ENCODE data around the gene CD46. TPM values are rescaled to one million over a fixed set of nuclear protein-coding genes. Genes with fewer than 3 reads are reported as not detected.

CD46 gene
- total and polyA plus RNA-seq, 12 donors, result 44.0 to 114 (median 94.6) TPM

- WGBS, 2 donors, result 91 to 95% methylated on average over 2 of the region's 2 CpGs
- intact Hi-C loops (cut with DNase I), result no loop called here
- Histone ChIP-seq H3K27ac (peak overlapping the region in 1 of 10 donors; percentile 80), H3K27me3 (no peaks in the 10 kb centered on the region), H3K9me3 (no peaks in the 10 kb centered on the region), H3K36me3 (peaks cover 0 to 32% (median 0%) of the 10 kb centered on the region in 9 donors), H3K4me1 (peaks cover 30 to 81% (median 67%) of the 10 kb centered on the region in 9 donors), H3K4me3 (no peak overlapping the region)
- TF ChIP-seq CTCF (IDR thresholded peaks at IDR 0.05), result peak in 1 of 9 donors; percentile 10
- no peak for ATAC-seq
- DNase-seq, result no peak
Observed at GRCh38 chr1:207840380-207840779, 88.5 kb downstream of the CD46 start.

GRCh38 chr1:207841293-207841692 is 89.4 kb downstream of the CD46 start:
- H3K27ac ChIP-seq, result no peak overlapping the region
- H3K4me1 ChIP-seq, result peaks cover 28 to 82% (median 67%) of the 10 kb centered on the region in 9 donors
- intact Hi-C loops (cut with DNase I), result no loop called here
- DNase-seq (no peak), ATAC-seq (no peak)
- H3K4me3 ChIP-seq, result no peak overlapping the region
- peaks cover 0 to 32% (median 0%) of the 10 kb centered on the region in 9 donors for H3K36me3 ChIP-seq
- no peaks in the 10 kb centered on the region for H3K27me3 ChIP-seq
- 65 to 74% methylated on average over 1 of the region's 1 CpG for WGBS, 2 donors
- H3K9me3 ChIP-seq, result no peaks in the 10 kb centered on the region
- no peak for TF ChIP-seq CTCF (IDR thresholded peaks at IDR 0.05)

DNA sequence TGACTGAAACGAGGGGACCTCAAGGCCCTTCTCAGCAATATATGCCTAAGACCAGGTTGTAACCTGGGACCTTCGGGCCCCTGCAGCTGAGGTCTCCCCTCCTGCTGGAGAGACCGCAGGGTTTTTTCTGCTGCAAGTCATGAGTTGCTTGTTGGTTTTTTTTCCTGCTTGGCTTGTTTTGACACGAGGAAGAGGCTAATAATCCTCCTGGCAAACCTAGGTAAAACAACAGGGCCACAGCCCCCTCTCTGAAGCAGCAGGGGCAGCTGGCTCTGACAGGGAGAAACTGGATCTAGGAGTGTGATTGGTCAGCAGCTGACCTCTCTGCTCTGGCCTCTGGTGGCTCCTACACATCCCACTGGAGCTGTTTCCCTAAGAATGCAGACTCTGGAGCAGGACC is 90.0 kb downstream of the CD46 start:
- no peak for DNase-seq

DNA sequence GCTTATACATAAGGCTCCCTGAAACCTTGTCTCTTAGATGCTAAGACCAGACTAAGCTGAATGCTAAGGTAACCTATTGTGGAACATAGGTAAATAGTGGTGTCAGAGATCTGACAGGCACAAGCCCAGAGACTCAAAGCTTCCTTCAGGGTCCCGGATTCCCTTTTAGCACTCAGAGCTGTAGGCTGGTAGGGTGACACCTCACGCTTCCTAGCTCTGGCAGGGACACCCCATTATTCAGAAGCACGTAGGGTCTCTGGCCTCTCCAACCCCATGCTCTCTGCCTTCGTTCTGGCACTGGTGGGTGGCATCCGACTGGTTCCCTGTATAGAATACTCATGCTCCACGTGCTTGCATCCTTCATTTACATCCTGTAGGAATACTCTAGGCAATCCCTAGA is 90.7 kb downstream of the CD46 start:
- Histone ChIP-seq H3K27me3 (no peaks in the 10 kb centered on the region), H3K27ac (no peak overlapping the region), H3K36me3 (peaks cover 0 to 35% (median 0%) of the 10 kb centered on the region in 9 donors), H3K9me3 (no peaks in the 10 kb centered on the region), H3K4me1 (peaks cover 24 to 78% (median 66%) of the 10 kb centered on the region in 9 donors), H3K4me3 (no peak overlapping the region)
- DNase-seq (no peak), ATAC-seq (no peak)
- intact Hi-C loops (cut with DNase I), result no loop called here
- WGBS, 2 donors, result 91 to 93% methylated on average over 6 of the region's 6 CpGs
- no peak for TF ChIP-seq CTCF (IDR thresholded peaks at IDR 0.05)

More for the DNA sequence above, 90.0 kb downstream of the CD46 start:
- H3K4me1 ChIP-seq, result peaks cover 27 to 78% (median 66%) of the 10 kb centered on the region in 9 donors
- H3K4me3 ChIP-seq, result no peak overlapping the region
- no peak for TF ChIP-seq CTCF (IDR thresholded peaks at IDR 0.05)
- intact Hi-C loops (cut with DNase I), result no loop called here
- 71 to 72% methylated on average over 4 of the region's 4 CpGs for WGBS, 2 donors
- H3K27me3 ChIP-seq, result no peaks in the 10 kb centered on the region
- no peaks in the 10 kb centered on the region for H3K9me3 ChIP-seq
- no peak for ATAC-seq
- peaks cover 0 to 34% (median 0%) of the 10 kb centered on the region in 9 donors for H3K36me3 ChIP-seq
- no peak overlapping the region for H3K27ac ChIP-seq
